GM12878 (cell line): Measurements from ENCODE around the gene SPATA24. TPM values are rescaled to one million over a fixed set of nuclear protein-coding genes. Genes with fewer than 3 reads are reported as not detected.

Source experiments
- ATAC-seq: fragments of 200-7000 bp; cut with Tn5 transposase; 3 replicates; pipeline ENCODE4 v1.9.1; 2020; ENCODE audit warnings: mild to moderate bottlenecking, moderate library complexity
- BruUV-seq: library from RNA; stranded (reverse); fragments of 400-500 nt; replicated peaks from 2 replicates; lab custom pipeline; 2021; lab: Mats Ljungman, UMichigan
- CTCF ChIA-PET: fragments of 300-600 bp; sonication (Branson Sonifier 250); formaldehyde crosslinking; extraction: SDS; loops from one replicate; lab custom pipeline; 2021; ENCODE audit warnings: inconsistent platforms; lab: Yijun Ruan, JAX
- POLR2A ChIA-PET: fragments of 350-600 bp; formaldehyde crosslinking; extraction: SDS; loops from one replicate; lab custom pipeline; 2021; ENCODE audit warnings: inconsistent platforms; lab: Charles Lee
- RAD21 ChIA-PET: fragments of 300-600 bp; sonication (Branson Sonifier 250); formaldehyde crosslinking; loops from one replicate; lab custom pipeline; 2023; ENCODE audit warnings: antibody characterized with exemption; ENCODE audit not compliant: unreplicated experiment; lab: Charles Lee
- SMC1A ChIA-PET: fragments of 300-600 bp; sonication (Branson Sonifier 250); formaldehyde crosslinking; loops from one replicate; lab custom pipeline; 2023; ENCODE audit not compliant: unreplicated experiment, uncharacterized antibody; lab: Charles Lee
- DNase-seq: peaks from one replicate; pipeline ENCODE4 v3.0.0-alpha.2; 2011; ENCODE audit warnings: low read depth, low spot score
- FAIRE-seq: peaks from 3 replicates; lab custom pipeline; 2011; peaks lifted over from hg19 to GRCh38; lab: Jason Lieb, UNC
- H2AFZ ChIP-seq: 2 replicates; pipeline ENCODE4 v1.6.0; 2011; ENCODE audit warnings: low read depth, low read length, control low read depth; ENCODE audit not compliant: control insufficient read depth
- H3K27ac ChIP-seq: 2 replicates; pipeline ENCODE4 v1.5.1; 2011; ENCODE audit warnings: control low read depth; ENCODE audit not compliant: control insufficient read depth, insufficient read depth
- H3K27me3 ChIP-seq, 2 experiments: replicated peaks in 1 of 2; 2 replicates each; pipeline versions ENCODE4 v1.6.0 to v1.6.1; 2011; ENCODE audit warnings: low read length in 1 of 2; ENCODE audit not compliant: control insufficient read depth in 2 of 2, insufficient read depth in 2 of 2
- H3K36me3 ChIP-seq, 2 experiments: 2 replicates each; pipeline ENCODE4 v1.5.1; 2011; ENCODE audit warnings: low read length in 1 of 2; ENCODE audit not compliant: control insufficient read depth in 2 of 2, insufficient read depth in 2 of 2
- H3K4me1 ChIP-seq: 2 replicates; pipeline ENCODE4 v1.6.1; 2011; ENCODE audit warnings: mild to moderate bottlenecking, low read length, moderate library complexity, mixed read lengths; ENCODE audit not compliant: control insufficient read depth, insufficient read depth
- H3K4me2 ChIP-seq: 2 replicates; pipeline ENCODE4 v1.6.0; 2011; ENCODE audit warnings: control low read depth; ENCODE audit not compliant: control insufficient read depth, insufficient read depth
- H3K4me3 ChIP-seq: fragments of 200-600 bp; sonication (generic); 2 replicates; pipeline ENCODE4 v1.5.1; 2016
- H3K79me2 ChIP-seq: 2 replicates; pipeline ENCODE4 v1.6.0; 2011; ENCODE audit warnings: low read length; ENCODE audit not compliant: control insufficient read depth, insufficient read depth
- H3K9ac ChIP-seq: 2 replicates; pipeline ENCODE4 v1.8.0; 2011; ENCODE audit warnings: low read length, control low read depth, mixed read lengths; ENCODE audit not compliant: control insufficient read depth, insufficient read depth
- H3K9me3 ChIP-seq: replicated peaks from 3 replicates; pipeline ENCODE4 v1.5.1; 2011; ENCODE audit warnings: mild to moderate bottlenecking, low read length; ENCODE audit not compliant: control insufficient read depth, insufficient read depth
- H4K20me1 ChIP-seq: 2 replicates; pipeline ENCODE4 v1.6.0; 2011; ENCODE audit not compliant: control insufficient read depth, insufficient read depth
- BCL3 ChIP-seq: IDR thresholded peaks from 2 replicates; pipeline ENCODE4 v1.6.1; 2011; ENCODE audit warnings: borderline replicate concordance, low read depth, mild to moderate bottlenecking, moderate library complexity, low read length; ENCODE audit not compliant: insufficient read depth, poor library complexity, severe bottlenecking
- BRCA1 ChIP-seq: IDR thresholded peaks from 2 replicates; pipeline ENCODE4 v1.6.1; 2011; ENCODE audit warnings: low read depth, low read length, improper control_type of control experiment
- CHD4 ChIP-seq: fragments of 200-600 bp; sonication (generic); IDR thresholded peaks from 2 replicates; pipeline ENCODE4 v1.6.1; 2016; ENCODE audit warnings: mild to moderate bottlenecking
- CTCF ChIP-seq, 3 experiments: IDR thresholded peaks in 2 of 3; conservative IDR thresholded peaks in 1 of 3; 2 replicates each; pipeline ENCODE4 v1.5.1; 2011; ENCODE audit warnings: low read depth in 3 of 3, low read length in 3 of 3, mild to moderate bottlenecking in 3 of 3, control low read depth in 2 of 3, moderate library complexity in 2 of 3, inconsistent platforms in 1 of 3, mixed read lengths in 1 of 3; ENCODE audit not compliant: control insufficient read depth in 2 of 3, insufficient read depth in 1 of 3; ENCODE audit errors: extremely low read depth in 1 of 3
- DPF2 ChIP-seq: fragments of 450-650 bp; IDR thresholded peaks from 2 replicates; pipeline ENCODE4 v1.6.1; 2017; ENCODE audit warnings: mild to moderate bottlenecking
- E4F1 ChIP-seq: fragments of 450-650 bp; IDR thresholded peaks from 2 replicates; pipeline ENCODE4 v1.6.1; 2018; ENCODE audit warnings: borderline replicate concordance, mild to moderate bottlenecking; ENCODE audit not compliant: partially characterized antibody
- FOXM1 ChIP-seq: IDR thresholded peaks from 2 replicates; pipeline ENCODE4 v1.6.1; 2012; ENCODE audit warnings: low read depth, mild to moderate bottlenecking, inconsistent platforms, low read length, moderate library complexity
- HCFC1 ChIP-seq: fragments of 150-350 bp; IDR thresholded peaks from 2 replicates; pipeline ENCODE4 v1.6.1; 2014; ENCODE audit warnings: low read length
- NFXL1 ChIP-seq: fragments of 450-650 bp; IDR thresholded peaks from 2 replicates; pipeline ENCODE4 v1.6.1; 2017; ENCODE audit warnings: antibody characterized with exemption, mild to moderate bottlenecking, borderline replicate concordance
- POLR2AphosphoS5 ChIP-seq: IDR thresholded peaks from 2 replicates; pipeline ENCODE4 v1.6.1; 2011; ENCODE audit warnings: mild to moderate bottlenecking, low read length, inconsistent platforms
- STAT1 ChIP-seq: fragments of 450-650 bp; conservative IDR thresholded peaks from 2 replicates; pipeline ENCODE4 v1.6.1; 2014; ENCODE audit warnings: antibody characterized with exemption, mild to moderate bottlenecking
- YBX1 ChIP-seq: fragments of 450-650 bp; IDR thresholded peaks from 2 replicates; pipeline ENCODE4 v1.6.1; 2016; ENCODE audit warnings: antibody characterized with exemption
- ZNF207 ChIP-seq: fragments of 450-650 bp; IDR thresholded peaks from 2 replicates; pipeline ENCODE4 v1.6.1; 2014; ENCODE audit warnings: antibody characterized with exemption, mild to moderate bottlenecking, borderline replicate concordance
- ZNF24 ChIP-seq: fragments of 450-650 bp; IDR thresholded peaks from 2 replicates; pipeline ENCODE4 v1.6.1; 2017; ENCODE audit warnings: antibody characterized with exemption, mild to moderate bottlenecking
- WGBS: methylation state at CpG from one replicate; pipeline ENCODE4 v1.1.6; 2016; ENCODE audit warnings: low lambda C conversion rate; ENCODE audit not compliant: insufficient replicate concordance, insufficient coverage; ENCODE audit errors: missing lambda C conversion rate; 5-methylcytosine and 5-hydroxymethylcytosine counted together
- in situ Hi-C: fragments of 300-500 bp; cut with MboI; formaldehyde crosslinking; loops from 9 replicates; pipeline ENCODE4 v1.14.3; 2018; ENCODE audit warnings: mixed read lengths
- intact Hi-C: fragments of 100-400 bp; cut with micrococcal nuclease; formaldehyde crosslinking; loops from one replicate; pipeline ENCODE4 v1.14.2; 2022; ENCODE audit not compliant: unreplicated experiment
- polyA plus RNA-seq, 11 experiments: library from polyadenylated mRNA; depleted of rRNA in 4 of 11; unstranded in 6 of 11; stranded (reverse) in 5 of 11; fragments of >200 nt; fragmentation: Nextera tagmentation in 4 of 11; fragmentation: Illumina TruSeq in 1 of 11; extraction: Ambion mirVana in 4 of 11; extraction: Trizol in 1 of 11; gene quantifications; 1 replicate in 1 of 11; 2 replicates in 10 of 11; pipeline versions ENCODE4 v1.2.1 to v1.2.3, GENCODE V29; 2011 to 2016; ENCODE audit warnings: inconsistent platforms in 2 of 11, missing spikeins in 2 of 11, low read depth in 1 of 11
- total RNA-seq, 4 experiments: library from RNA; depleted of rRNA in 3 of 4; stranded (reverse); fragments of >200 nt in 3 of 4; fragmentation: Illumina TruSeq in 1 of 4; extraction: Trizol in 1 of 4; gene quantifications; 2 replicates each; pipeline versions ENCODE4 v1.2.1 to v1.2.3, GENCODE V29; 2013 to 2021
- TF ChIP-seq, protein P1 (sequence below): IDR thresholded peaks from 2 replicates; pipeline ENCODE4 v1.6.1; 2011; ENCODE audit warnings: low read depth, mild to moderate bottlenecking, low read length, moderate library complexity, borderline replicate concordance; ENCODE audit errors: extremely low read depth

The SPATA24 gene
- total and polyA plus RNA-seq, 10 of the 15 experiments (the other 5 are each of a cell fraction or from before 2014, with no cell fraction given) = 4.1 to 9.8 (median 7.3) TPM

DNA sequence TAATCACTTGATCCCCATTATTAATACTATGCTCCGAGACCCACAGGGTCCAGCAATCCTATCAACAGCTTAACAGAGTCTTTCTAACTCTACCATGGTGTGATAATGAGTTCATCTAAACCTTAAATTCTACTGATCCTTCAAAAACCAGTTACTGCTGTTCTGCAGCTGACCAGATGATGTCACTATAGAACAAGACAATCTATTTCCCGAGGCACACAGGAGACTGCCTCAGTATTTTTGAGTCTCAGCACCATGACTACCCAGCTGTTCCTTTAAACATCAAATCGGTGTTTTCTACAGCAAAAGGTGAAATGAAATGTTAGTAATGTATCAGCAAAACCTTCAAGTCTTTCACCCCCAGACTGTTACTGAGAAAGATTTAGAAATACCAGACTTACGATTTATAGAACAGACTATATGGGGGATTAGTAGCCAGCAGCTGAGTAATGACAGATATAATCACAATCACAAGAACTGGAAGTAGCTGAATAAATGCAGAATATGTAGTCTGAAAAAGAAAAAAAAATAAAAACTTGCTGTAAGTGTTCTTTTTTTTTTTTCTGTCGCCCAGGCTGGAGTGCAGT is 18.5 kb upstream of the SPATA24 start:
- in situ Hi-C loops = loop anchor here (5.0 kb wide), 1 partner anchor 95 kb away; no protein-coding TSS in a partner anchor
- BruUV-seq = no TSS peak
- POLR2A ChIA-PET = interaction anchor here (0.7 to 1.9 kb wide), 10 partner anchors 8 to 139 kb away, joined by 3 to 11 read pairs (median 4); no protein-coding TSS in a partner anchor
- TF ChIP-seq, protein P1, sequence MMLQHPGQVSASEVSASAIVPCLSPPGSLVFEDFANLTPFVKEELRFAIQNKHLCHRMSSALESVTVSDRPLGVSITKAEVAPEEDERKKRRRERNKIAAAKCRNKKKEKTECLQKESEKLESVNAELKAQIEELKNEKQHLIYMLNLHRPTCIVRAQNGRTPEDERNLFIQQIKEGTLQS = no peak
- TF ChIP-seq STAT1 (no peak), BCL3 (no peak), ZNF24 (0 out of 2 replicates have a peak, but pooled peaks have one; percentile 33), POLR2AphosphoS5 (no peak), BRCA1 (no peak), FOXM1 (peak; percentile 66; the same call in 1 of the 2 replicates), CHD4 (no peak), ZNF207 (peak; percentile 37; the same call in 1 of the 2 replicates), CTCF (IDR thresholded peaks at IDR 0.05 in 2 of 3, conservative IDR thresholded peaks at IDR 0.05 in 1 of 3; ENCODE audit: control insufficient read depth in 2 of 3, extremely low read depth in 1 of 3, insufficient read depth in 1 of 3, low read depth in 3 of 3, low read length in 3 of 3) (peak; percentile 85 to 95 (median 94)), HCFC1 (no peak), E4F1 (no peak), NFXL1 (no peak), DPF2 (no peak), YBX1 (no peak)

More for the DNA sequence above, 18.5 kb upstream of the SPATA24 start:
- DNase-seq (no peak), FAIRE-seq (peak; percentile 93), ATAC-seq (peak; percentile 95)
- H3K4me3 ChIP-seq = no peak overlapping the region
- H3K27ac ChIP-seq = no peak overlapping the region
- no peaks in the 10 kb centered on the region for H3K79me2 ChIP-seq
- intact Hi-C loops = loop anchor here (1.0 to 5.0 kb wide), 4 partner anchors 91 to 345 kb away; partner anchors contain the start of gene UBE2D2
- H3K4me2 ChIP-seq = no peak overlapping the region
- H4K20me1 ChIP-seq = no peaks in the 10 kb centered on the region
- ChIA-PET CTCF (interaction anchor here (0.5 to 9.5 kb wide), 54 partner anchors 8 to 353 kb away, joined by 3 to 491 read pairs (median 4); partner anchors contain the start of genes DNAJC18, SPATA24 and STING1), RAD21 (interaction anchor here (0.6 to 9.2 kb wide), 48 partner anchors 11 to 343 kb away, joined by 3 to 241 read pairs (median 4); partner anchors contain the start of genes DNAJC18, PROB1, SPATA24 and STING1), SMC1A (interaction anchor here (0.6 to 5.6 kb wide), 35 partner anchors 8 to 343 kb away, joined by 3 to 235 read pairs (median 5); partner anchors contain the start of genes DNAJC18, PROB1 and STING1)
- 41% methylated on average over 5 of the region's 5 CpGs for WGBS
- no peaks in the 10 kb centered on the region for H3K9me3 ChIP-seq
- H3K27me3 ChIP-seq = no peaks in the 10 kb centered on the region
- peaks cover 2 to 3% of the 10 kb centered on the region in 2 experiments; a peak in 3 of 4 replicates for H3K36me3 ChIP-seq
- H2AFZ ChIP-seq = no peak overlapping the region
- no peak overlapping the region for H3K9ac ChIP-seq
- H3K4me1 ChIP-seq = no peaks in the 10 kb centered on the region
